HepG2 (cell line): ENCODE measurements around the gene SH2D3C.

ENCODE experiments used
- ATF6 ChIP-seq: sonication (generic); formaldehyde crosslinking; conservative IDR thresholded peaks from 2 replicates; pipeline ENCODE4 v1.4.0; 2020; ENCODE audit warnings: missing genetic modification reagents
- POLR2A ChIP-seq, 2 experiments: IDR thresholded peaks; 2 replicates each; pipeline ENCODE4 v1.6.1; 2011; ENCODE audit warnings: low read depth in 2 of 2, low read length in 2 of 2, mild to moderate bottlenecking in 1 of 2, moderate library complexity in 1 of 2; ENCODE audit not compliant: insufficient read depth in 1 of 2

- TF ChIP-seq POLR2A (IDR thresholded peaks at IDR 0.05; ENCODE audit: insufficient read depth in 1 of 2, low read depth in 2 of 2, low read length in 2 of 2) (no peak), ATF6 (no peak)
Measured at GRCh38 chr9:127724012-127724411, 54.5 kb downstream of the SH2D3C start.
